AG04449 (cell line): Measurements from ENCODE around the gene ENC1.

ENCODE experiments used
- CTCF ChIA-PET: fragments of 350-600 bp; formaldehyde crosslinking; extraction: SDS; loops from one replicate; lab custom pipeline; 2021; ENCODE audit warnings: antibody characterized with exemption; lab: Yijun Ruan, JAX
- POLR2A ChIA-PET: fragments of 400-600, 350-600 bp; formaldehyde crosslinking; extraction: SDS; loops from one replicate; lab custom pipeline; 2020; ENCODE audit warnings: antibody characterized with exemption, inconsistent platforms; lab: Yijun Ruan, JAX
- DNase-seq: peaks from one replicate; pipeline ENCODE4 v3.0.0-alpha.2; 2010; ENCODE audit warnings: low read depth, low spot score
- H3K4me3 ChIP-seq: 2 replicates; pipeline ENCODE4 v1.5.1; 2011; ENCODE audit warnings: low read depth, mild to moderate bottlenecking, control low read depth, low read length
- TF ChIP-seq, protein P1 (sequence below): IDR thresholded peaks from one replicate; pipeline ENCODE4 v1.5.1; 2011; ENCODE audit warnings: mild to moderate bottlenecking, moderate library complexity, low read length, control low read depth, inconsistent platforms; ENCODE audit not compliant: insufficient read depth; ENCODE audit errors: missing control alignments

Gene ENC1

DNA sequence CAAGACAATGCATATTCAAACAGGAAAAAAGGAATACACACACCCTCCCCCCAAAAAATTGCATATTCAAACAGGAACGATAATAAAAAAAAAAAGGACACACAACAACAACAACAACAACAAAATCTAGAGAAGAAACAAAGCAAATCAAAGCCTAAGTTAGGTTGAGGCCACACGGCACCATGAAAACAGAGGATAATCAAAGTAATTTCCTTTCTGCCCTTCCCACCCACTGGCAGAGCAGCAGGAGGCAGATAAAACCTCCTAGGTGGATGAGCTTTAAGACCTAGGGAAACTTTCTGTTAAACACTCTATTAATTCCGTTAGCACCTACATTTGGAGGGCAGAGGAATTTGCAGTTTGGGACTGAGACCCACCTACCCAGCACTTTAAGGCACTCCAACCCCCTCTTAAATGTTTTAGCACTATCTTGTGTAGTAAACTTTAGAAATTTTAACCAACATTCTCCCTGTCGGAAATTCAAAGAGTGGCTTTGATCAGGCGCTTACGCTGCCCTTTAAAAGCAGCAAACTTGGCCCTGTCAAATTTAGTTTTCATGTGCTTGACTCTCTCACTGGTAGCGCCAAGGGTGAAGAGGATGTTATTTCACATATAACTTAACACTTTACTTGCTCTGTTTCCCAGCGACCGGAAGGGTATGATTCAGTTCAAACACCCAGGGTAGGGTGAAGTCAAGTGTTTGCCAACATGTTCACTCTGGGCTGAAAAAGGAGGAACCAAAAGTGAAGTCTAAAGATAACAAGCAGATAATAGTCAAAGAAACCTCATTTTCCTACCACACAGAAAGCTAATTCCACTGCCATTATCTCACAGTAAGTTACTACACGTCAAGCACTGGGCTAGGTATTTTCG is 9.2 kb downstream of the ENC1 start:
- TF ChIP-seq, protein P1, sequence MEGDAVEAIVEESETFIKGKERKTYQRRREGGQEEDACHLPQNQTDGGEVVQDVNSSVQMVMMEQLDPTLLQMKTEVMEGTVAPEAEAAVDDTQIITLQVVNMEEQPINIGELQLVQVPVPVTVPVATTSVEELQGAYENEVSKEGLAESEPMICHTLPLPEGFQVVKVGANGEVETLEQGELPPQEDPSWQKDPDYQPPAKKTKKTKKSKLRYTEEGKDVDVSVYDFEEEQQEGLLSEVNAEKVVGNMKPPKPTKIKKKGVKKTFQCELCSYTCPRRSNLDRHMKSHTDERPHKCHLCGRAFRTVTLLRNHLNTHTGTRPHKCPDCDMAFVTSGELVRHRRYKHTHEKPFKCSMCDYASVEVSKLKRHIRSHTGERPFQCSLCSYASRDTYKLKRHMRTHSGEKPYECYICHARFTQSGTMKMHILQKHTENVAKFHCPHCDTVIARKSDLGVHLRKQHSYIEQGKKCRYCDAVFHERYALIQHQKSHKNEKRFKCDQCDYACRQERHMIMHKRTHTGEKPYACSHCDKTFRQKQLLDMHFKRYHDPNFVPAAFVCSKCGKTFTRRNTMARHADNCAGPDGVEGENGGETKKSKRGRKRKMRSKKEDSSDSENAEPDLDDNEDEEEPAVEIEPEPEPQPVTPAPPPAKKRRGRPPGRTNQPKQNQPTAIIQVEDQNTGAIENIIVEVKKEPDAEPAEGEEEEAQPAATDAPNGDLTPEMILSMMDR, result no peak
- ChIA-PET POLR2A (interaction anchor here (1.2 to 2.3 kb wide), 2 partner anchors 9 to 315 kb away, joined by 3 to 11 read pairs; partner anchors contain the start of gene ENC1), CTCF (interaction anchor here (1.0 to 1.5 kb wide), 2 partner anchors 9 to 12 kb away, joined by 3 to 4 read pairs; no protein-coding TSS in a partner anchor)
- H3K4me3 ChIP-seq, result no peak overlapping the region
- DNase-seq, result no peak

DNA sequence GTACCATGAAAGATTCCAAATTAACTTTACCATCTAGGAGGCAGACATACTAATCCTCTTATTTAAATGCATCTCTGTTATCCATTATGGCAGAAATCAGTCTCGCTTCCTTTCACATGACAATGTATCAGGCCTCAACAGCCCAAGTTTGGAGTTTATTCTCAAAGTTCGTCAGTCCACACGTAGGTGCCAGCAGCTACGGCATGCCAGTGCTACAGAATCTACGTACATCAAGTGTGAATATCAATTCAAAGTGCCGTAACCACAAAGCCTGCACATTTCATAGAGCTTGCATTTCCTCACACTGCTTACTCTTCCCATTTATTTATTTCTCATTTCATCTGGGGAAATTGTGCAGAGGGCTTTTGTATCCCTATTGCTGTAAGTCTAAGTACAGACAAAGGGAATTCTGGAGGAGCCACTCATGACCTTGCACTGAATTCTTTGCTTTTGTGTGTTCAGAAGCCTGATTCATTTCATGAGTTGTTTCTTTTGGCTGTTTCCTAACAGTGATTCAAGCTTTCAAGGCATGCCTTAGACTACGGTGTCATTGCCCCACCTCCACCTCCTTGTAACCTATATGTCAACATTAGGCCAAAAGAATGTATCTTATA is 10.0 kb downstream of the ENC1 start:
- ChIA-PET CTCF (interaction anchor here (1.0 kb wide), 1 partner anchor 9 kb away, joined by 4 read pairs; no protein-coding TSS in a partner anchor), POLR2A (interaction anchor here (2.3 kb wide), 1 partner anchor 10 kb away, joined by 11 read pairs; the partner anchor contains the start of gene ENC1)
- no peak overlapping the region for H3K4me3 ChIP-seq
- TF ChIP-seq, protein P1, result no peak
- peak; percentile 59 for DNase-seq

DNA sequence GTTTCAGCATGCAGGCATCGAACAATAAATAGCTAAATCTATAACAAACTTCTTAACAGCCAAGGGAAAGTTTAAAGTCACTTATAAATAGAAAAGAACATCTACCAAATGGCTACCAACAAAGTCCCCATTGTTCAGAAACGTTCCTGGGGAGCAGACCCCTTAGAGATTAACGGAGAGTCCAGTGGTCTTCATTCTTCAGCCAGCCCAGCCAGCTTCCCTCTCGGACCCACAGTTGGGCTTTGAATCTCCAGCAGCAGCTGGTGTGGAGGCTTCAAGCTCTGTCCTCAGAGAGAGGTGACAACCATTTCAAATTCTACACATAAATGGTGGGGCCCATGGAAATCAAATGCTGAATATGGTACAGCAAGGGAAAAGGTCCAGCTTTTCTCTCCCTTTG is 11.2 kb downstream of the ENC1 start:
- ChIA-PET POLR2A (interaction anchor here (0.6 kb wide), 1 partner anchor 691 kb away, joined by 3 read pairs; no protein-coding TSS in a partner anchor), CTCF (interaction anchor here (1.4 kb wide), 1 partner anchor 11 kb away, joined by 4 read pairs; the partner anchor contains the start of gene ENC1)
- H3K4me3 ChIP-seq, result no peak overlapping the region
- TF ChIP-seq, protein P1, result no peak
- no peak for DNase-seq

DNA sequence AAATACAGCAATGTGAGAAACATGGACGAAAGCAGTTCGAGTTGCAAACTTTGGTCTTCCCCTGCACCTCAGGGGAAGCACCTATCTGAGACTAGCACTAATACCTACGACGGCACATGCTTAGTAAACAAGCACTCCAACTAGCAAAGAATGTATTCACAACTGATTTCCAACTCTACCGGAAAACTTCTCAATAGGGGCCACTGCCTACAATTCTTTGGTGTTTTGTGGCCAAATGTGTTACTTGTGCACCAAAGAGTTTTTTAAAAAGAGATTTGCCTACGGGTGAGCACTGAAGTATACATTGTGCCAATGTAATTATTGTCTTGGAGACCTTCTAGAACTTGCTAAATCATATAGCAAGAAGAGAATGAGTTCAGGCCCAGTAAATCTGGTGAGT is 12.2 kb downstream of the ENC1 start:
- ChIA-PET POLR2A (no interaction called here), CTCF (no interaction called here)
- H3K4me3 ChIP-seq, result no peak overlapping the region
- DNase-seq, result no peak
- TF ChIP-seq, protein P1, result no peak

DNA sequence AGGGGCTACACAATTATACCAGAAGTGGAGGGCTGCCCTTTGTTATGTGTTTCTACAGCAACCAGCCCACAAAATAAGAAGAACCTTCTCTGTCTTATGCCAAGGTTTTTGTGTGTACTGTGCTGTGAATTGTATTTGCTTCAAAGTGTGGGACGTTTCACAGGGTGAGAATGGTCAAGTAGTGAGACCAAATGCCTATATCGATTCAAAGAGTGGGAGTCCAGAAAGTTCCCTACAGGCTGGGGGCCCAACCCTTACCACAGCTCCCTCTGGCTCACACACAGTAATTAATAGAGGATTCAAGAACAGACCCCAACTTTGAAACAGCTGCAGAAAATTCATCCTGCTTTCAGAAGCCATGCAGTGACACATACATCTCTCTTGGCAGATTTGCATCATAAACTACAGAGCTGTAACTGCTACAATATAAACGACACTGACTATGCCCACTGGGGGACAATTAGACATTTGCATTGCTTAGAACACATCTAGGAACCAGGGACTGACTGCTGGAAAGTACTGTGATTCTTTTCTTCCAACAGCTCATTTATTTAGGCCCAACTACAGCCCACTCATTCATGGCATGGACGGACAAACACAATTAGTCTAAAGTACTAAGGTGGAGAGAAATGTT is 12.8 kb downstream of the ENC1 start:
- no peak overlapping the region for H3K4me3 ChIP-seq
- TF ChIP-seq, protein P1, result no peak
- no peak for DNase-seq
- ChIA-PET POLR2A (no interaction called here), CTCF (interaction anchor here (1.4 kb wide), 1 partner anchor 725 kb away, joined by 3 read pairs; no protein-coding TSS in a partner anchor)
